Fibroblast of upper back skin (primary cell): ENCODE data around the gene GJD3.

ENCODE experiments used
- DNase-seq: peaks from one replicate; pipeline ENCODE4 v3.0.0-alpha.2; 2013

Gene GJD3

GRCh38 chr17:40351359-40352236 is 12.9 kb downstream of the GJD3 start:
- no peak for DNase-seq

DNA sequence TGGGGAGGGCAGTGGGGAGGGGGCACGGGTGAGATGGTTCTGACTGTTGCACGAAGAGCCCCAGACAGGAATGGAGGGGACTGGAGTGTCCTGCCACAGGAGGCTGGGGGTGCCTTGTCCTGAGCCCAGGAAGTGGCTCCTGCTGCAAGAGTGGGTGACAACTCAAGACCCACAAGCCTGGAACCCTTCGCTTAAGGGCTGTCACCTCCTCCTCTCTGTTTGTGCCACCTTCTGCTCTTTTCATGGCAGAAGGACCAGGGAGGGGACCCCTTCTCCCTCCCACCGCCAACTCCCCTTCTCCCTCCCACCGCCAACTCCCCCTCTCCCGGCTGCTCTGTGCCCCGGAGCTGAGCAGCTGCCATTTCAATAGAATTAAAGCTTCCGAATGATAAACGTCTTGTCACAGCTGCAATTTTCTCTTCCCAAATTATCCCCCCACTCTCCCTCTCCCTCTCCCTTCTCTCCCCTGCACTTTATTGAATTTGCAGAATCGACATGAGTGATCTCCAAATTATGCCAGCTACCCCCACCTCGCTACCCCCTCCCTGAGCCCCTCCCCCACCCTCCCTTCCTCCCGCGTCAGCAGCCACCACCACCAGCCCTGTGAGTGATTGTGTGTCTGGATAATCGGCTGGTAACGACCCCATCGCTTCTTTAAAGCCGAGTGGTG is 13.7 kb downstream of the GJD3 start:
- DNase-seq, result no peak

DNA sequence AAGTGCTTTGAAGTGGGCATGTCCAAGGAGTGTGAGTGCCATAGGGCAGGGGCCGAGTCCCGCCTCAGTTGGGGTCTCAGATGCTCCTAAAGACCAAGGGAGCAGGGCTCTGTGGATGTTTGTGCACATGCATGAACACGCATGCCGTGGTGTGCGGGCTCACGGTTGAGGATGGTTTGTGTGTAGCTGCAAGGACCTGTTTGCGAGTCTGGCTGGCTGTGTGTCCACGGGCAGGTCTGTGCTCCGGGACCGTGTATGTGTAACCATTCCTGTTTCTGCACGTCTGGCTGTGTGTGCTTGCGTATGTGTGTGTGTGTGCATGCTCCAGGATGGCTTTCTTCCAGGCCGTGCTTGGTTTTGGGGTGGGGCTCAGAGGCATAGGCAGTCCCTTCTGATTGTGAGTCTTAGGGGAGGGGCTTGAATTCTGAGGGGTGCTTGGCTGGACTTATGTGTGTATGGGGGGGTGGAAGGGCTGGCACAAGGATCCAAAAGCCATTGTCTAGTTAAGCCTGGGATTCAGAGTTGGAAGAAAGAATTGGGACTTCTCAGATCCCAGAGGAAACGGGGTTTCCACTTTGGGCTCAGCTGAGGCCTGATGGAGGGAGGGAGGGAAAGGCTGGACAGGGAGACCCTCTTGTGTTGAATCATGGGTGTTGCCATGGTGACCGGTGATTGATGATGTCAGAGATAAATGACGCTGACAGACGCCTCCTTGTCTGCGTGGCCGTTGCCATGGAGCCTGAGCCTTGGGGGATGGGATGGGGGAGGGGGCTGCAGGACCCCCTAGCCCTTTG is 14.4 kb downstream of the GJD3 start:
- peak; percentile 74 for DNase-seq

DNA sequence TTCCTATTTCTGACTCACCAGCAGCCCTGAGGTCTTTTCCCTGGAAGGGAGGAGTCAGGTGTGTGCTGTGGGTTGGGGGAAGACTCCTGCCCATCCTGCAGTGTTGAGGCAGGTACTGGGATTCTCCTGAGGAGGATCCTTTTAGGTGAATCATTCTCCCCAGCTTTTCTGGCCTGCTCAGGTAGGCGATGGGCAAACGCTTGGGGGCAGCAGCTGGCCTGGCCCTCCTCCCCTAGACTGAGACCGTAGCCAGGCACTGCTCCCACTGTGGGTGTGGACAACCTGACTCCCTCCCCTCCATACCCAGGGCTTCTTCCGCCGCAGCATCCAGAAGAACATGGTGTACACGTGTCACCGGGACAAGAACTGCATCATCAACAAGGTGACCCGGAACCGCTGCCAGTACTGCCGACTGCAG is 15.1 kb downstream of the GJD3 start:
- no peak for DNase-seq

GRCh38 chr17:40348562-40349476 is 15.7 kb downstream of the GJD3 start:
- no peak for DNase-seq

GRCh38 chr17:40348136-40348504 is 16.4 kb downstream of the GJD3 start:
- DNase-seq, result no peak

- no peak for DNase-seq
Observed at GRCh38 chr17:40347319-40348135, 17.0 kb downstream of the GJD3 start.

GRCh38 chr17:40346765-40347158 is 17.8 kb downstream of the GJD3 start:
- DNase-seq, result no peak

- no peak for DNase-seq
Observed at GRCh38 chr17:40345994-40346764, 18.4 kb downstream of the GJD3 start.

GRCh38 chr17:40345161-40345993 is 19.2 kb downstream of the GJD3 start:
- DNase-seq, result peak; percentile 89

- no peak for DNase-seq
Observed at GRCh38 chr17:40344421-40345160, 19.9 kb downstream of the GJD3 start.

GRCh38 chr17:40343219-40344119 is 21.1 kb downstream of the GJD3 start:
- no peak for DNase-seq

- no peak for DNase-seq
Observed at GRCh38 chr17:40342504-40343218, 21.9 kb downstream of the GJD3 start.

DNA sequence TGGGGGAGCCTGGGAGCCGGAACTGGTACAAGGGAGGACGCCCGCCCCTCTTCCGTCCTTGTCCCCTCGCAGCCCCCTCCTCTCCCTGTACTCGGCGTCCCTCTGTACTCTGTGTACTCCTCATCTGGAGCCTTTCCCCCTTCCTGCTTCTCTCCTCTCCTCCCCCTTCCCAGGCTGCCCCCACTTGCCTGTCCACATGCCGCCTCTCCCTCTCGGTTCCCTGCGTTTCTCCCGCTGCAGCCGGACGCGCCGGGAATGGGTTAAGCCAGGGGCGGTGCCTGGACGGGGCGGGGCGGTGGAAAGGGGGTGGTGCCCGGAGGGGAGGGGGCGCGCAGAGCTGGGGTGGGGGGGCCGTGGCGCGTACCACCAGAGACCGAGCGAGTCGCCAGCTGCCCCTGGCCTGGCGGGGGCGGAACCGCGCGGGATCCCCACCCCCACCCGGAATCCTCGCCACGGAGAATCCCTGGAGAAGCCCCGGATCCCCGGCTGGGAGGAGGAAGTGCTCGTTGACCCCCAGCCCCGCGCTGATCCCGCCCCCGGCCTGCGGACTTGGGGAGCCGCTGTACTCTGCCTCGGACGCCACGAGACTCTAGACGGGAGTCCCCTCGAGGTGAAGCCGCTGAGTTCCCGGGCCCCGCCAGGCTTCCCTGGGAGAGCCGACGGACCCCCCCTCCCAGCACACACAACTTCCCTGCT is 22.6 kb downstream of the GJD3 start:
- peak; percentile 61 for DNase-seq

- no peak for DNase-seq
Observed at GRCh38 chr17:40340880-40341807, 23.4 kb downstream of the GJD3 start.
